SH-SY5Y (cell line): Measurements from ENCODE around the gene GREB1.

ENCODE experiments used
- GATA2 ChIP-seq: IDR thresholded peaks from 2 replicates; pipeline ENCODE4 v1.6.1; 2011; ENCODE audit warnings: mild to moderate bottlenecking, low read depth, low read length
- GATA3 ChIP-seq: IDR thresholded peaks from 2 replicates; pipeline ENCODE4 v1.6.1; 2011; ENCODE audit warnings: low read depth, mild to moderate bottlenecking, low read length, moderate library complexity

GRCh38 chr2:11602563-11603204 lies 68.8 kb downstream of the GREB1 start:
- TF ChIP-seq GATA3 (no peak), GATA2 (no peak)
